Measurements from ENCODE around the gene ELOA. TPM values are rescaled to one million over a fixed set of nuclear protein-coding genes. Genes with fewer than 3 reads are reported as not detected.

Gene ELOA
- total and polyA plus RNA-seq, 9 of the 15 experiments (the other 6 are each of a cell fraction or from before 2014, with no cell fraction given) = 31.9 to 98.6 (median 61.3) TPM

DNA sequence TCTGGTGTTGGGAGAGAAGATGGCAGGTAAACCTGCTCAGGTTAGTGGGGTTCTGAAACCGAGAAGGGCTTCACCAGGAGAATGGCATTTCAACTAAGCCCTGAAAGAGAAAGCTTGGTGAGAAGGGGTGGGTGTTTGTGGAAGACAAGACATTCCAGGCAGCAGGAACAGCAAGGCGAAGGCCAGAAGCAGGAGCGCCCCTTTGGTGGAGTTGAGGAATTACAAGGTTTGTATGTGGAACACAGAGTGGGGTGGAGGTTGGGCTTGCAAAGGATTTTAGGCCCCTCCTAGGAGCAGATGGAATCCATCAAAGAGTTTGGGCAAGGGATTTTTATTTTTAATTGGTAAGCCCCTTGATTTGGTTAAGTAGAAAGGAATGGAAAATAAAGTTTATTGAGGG, 24.8 kb upstream of the ELOA start (continued):
- peak in 1 of 2 experiments; percentile 44; a peak in 2 of 4 replicates for TF ChIP-seq RAD21 (CRISPR knock-in tag; conservative IDR thresholded peaks at IDR 0.05 in 1 of 2, IDR thresholded peaks at IDR 0.05 in 1 of 2)
- TF ChIP-seq SRSF7 (optimal IDR thresholded peaks at IDR 0.05; ENCODE audit: low read depth, low read length) = no peak

DNA sequence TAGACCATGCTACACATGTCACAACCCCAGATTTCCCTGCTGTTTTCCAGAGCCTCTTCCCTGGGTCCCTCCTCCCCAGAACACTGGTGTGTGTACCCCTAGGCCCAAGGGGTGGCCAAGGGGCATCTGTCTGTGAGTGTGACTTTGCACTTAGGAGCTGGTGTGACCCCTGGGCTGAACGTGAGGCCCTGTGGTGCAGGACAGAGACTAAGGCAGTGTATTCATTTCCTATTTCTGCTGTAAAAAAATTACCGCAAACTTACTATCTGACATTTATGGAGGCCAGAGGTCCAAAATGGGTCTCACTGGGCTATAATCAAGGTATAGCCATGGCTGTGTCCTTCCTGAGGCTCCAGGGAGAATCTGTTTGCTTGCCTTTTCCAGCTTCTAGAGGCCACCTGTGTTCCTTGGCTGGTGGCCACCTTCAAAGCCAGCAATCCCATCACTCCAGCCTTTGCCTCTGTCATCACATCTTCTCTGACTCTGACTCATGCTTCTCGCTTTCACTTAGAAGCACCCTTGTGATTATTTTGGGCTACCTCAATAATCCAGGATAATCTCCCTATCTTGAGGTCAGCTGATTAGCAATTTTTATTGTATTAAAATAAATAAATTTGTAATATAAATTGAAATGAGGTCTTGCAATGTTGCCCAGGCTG, 24.0 kb upstream of the ELOA start:
- Histone ChIP-seq H3K9me1 (ENCODE audit: control insufficient read depth, insufficient read depth, low read length) (peaks cover 5% of the 10 kb centered on the region), H3K27me3 (ENCODE audit: control insufficient read depth in 2 of 2, insufficient read depth in 2 of 2, low read length in 2 of 2) (no peaks in the 10 kb centered on the region), H3K9me3 (replicated peaks; ENCODE audit: control insufficient read depth, insufficient read depth, low read depth, low read length) (no peaks in the 10 kb centered on the region), H3K36me3 (ENCODE audit: control insufficient read depth, insufficient read depth, low read length) (peaks cover 16% of the 10 kb centered on the region), H3K4me1 (replicated peaks in 1 of 2; ENCODE audit: control insufficient read depth in 2 of 2, insufficient read depth in 2 of 2, low read length in 2 of 2) (peaks cover 13 to 17% of the 10 kb centered on the region in 2 experiments; a peak in 4 of 5 replicates), H3K27ac (ENCODE audit: extremely low read depth, low read depth, low read length) (no peak overlapping the region), H2AFZ (ENCODE audit: low read depth, low read length) (no peak overlapping the region), H4K20me1 (replicated peaks; ENCODE audit: control insufficient read depth, insufficient read depth, low read length) (peaks cover 12% of the 10 kb centered on the region), H3K9ac (ENCODE audit: insufficient read depth in 1 of 2, low read depth in 2 of 2, low read length in 2 of 2) (peak overlapping the region in 1 of 2 experiments; percentile 11; a peak in 1 of 4 replicates), H3K4me2 (ENCODE audit: insufficient read depth, low read length) (no peak overlapping the region), H3K4me3 (no peak overlapping the region), H3K79me2 (ENCODE audit: control insufficient read depth, insufficient read depth, low read length) (peaks cover 41% of the 10 kb centered on the region)
- 58% methylated on average over 3 of the region's 3 CpGs for WGBS (ENCODE audit: insufficient coverage, low coverage, missing lambda C conversion rate)
- BruUV-seq (replicated peaks) = no TSS peak
- no peak for FAIRE-seq
- intact Hi-C loops (cut with micrococcal nuclease) = no loop called here
- POLR2A ChIA-PET = interaction anchor here (1.0 to 1.5 kb wide), 3 partner anchors 11 to 211 kb away, joined by 3 to 4 read pairs (median 3); partner anchors contain the start of gene RPL11
- DNase-seq (ENCODE audit: extremely low read depth in 1 of 4, low spot score in 3 of 4) = no peak
- no peak for ATAC-seq
- CTCF ChIA-PET (ENCODE audit: low intra/inter-chr PET ratio) = no interaction called here
- in situ Hi-C loops (cut with MboI) = no loop called here
- TF ChIP-seq TEAD1 (CRISPR knock-in tag; IDR thresholded peaks at IDR 0.05) (no peak), JUN (IDR thresholded peaks at IDR 0.05; ENCODE audit: borderline replicate concordance, low read depth, low read length) (0 out of 2 replicates have a peak, but pooled peaks have one; percentile 19), JUN (CRISPR knock-in tag; IDR thresholded peaks at IDR 0.05; ENCODE audit: borderline replicate concordance) (no peak), ATF3 (IDR thresholded peaks at IDR 0.05) (peak; percentile 41; the same call in 1 of the 2 replicates), ATF3 (CRISPR knock-in tag; conservative IDR thresholded peaks at IDR 0.05) (no peak), CBX3 (IDR thresholded peaks at IDR 0.05; ENCODE audit: borderline replicate concordance in 1 of 2, low read length in 2 of 2) (no peak), E2F3 (CRISPR knock-in tag; IDR thresholded peaks at IDR 0.05) (no peak)
- TF ChIP-seq, protein P1, sequence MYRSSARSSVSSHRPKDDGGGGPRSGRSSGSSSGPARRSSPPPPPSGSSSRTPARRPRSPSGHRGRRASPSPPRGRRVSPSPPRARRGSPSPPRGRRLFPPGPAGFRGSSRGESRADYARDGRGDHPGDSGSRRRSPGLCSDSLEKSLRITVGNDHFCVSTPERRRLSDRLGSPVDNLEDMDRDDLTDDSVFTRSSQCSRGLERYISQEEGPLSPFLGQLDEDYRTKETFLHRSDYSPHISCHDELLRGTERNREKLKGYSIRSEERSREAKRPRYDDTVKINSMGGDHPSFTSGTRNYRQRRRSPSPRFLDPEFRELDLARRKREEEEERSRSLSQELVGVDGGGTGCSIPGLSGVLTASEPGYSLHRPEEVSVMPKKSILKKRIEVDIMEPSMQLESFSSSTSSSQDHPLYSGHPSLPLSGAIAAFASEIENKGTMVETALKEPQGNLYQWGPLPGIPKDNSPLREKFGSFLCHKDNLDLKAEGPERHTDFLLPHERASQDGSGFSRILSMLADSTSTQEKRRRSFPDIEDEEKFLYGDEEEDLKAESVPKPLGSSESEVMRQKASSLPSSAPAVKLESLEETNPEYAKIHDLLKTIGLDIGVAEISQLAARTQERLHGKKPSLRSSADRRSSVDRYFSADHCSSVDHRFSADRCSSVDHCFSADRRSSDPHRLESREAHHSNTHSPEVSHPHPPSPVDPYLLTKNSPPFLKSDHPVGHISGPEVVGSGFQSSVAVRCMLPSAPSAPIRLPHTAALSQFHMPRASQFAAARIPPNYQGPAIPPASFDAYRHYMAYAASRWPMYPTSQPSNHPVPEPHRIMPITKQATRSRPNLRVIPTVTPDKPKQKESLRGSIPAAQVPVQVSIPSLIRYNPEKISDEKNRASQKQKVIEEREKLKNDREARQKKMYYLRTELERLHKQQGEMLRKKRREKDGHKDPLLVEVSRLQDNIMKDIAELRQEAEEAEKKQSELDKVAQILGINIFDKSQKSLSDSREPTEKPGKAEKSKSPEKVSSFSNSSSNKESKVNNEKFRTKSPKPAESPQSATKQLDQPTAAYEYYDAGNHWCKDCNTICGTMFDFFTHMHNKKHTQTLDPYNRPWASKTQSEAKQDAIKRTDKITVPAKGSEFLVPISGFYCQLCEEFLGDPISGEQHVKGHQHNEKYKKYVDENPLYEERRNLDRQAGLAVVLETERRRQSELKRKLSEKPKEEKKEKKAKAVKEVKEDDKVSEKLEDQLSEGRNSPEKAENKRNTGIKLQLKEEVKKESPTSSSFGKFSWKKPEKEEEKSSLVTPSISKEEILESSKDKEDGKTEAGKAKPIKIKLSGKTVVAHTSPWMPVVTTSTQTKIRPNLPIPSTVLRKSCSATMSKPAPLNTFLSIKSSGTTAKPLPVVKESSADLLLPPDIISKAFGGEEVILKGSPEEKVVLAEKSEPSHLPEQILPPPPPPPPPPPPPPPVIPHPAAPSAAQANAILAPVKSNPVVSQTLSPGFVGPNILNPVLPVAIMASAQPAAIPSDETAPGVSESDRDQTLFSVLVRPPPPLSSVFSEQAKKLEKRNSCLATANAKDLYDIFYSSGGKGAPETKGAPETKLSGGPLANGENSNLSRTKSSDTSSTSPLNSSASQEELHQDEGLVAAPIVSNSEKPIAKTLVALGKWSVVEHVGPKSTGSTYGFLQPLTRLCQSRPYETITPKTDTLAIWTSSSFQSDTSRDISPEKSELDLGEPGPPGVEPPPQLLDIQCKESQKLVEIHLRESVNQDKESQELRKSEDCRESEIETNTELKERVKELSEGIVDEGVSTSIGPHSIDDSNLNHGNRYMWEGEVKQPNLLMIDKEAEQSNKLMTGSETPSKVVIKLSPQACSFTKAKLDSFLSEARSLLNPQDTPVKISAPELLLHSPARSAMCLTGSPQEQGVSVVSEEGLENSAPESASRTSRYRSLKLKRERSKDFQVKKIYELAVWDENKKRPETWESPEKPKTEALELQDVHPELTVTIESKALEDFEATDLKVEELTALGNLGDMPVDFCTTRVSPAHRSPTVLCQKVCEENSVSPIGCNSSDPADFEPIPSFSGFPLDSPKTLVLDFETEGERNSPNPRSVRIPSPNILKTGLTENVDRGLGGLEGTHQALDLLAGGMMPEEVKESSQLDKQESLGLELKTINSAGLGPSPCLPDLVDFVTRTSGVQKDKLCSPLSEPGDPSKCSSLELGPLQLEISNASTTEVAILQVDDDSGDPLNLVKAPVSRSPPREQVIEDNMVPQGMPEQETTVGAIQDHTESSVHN (IDR thresholded peaks at IDR 0.05; ENCODE audit: borderline replicate concordance in 1 of 2, low read depth in 1 of 2) = no peak

Measured in K562 (cell line).